Astrocyte (in vitro differentiated cells and primary cell): ENCODE data around the gene PNPLA7.

Experiments used
- EZH2 ChIP-seq: IDR thresholded peaks from 2 replicates; pipeline ENCODE4 v1.6.1; 2012; ENCODE audit warnings: mild to moderate bottlenecking, low read length, inconsistent platforms; ENCODE audit not compliant: insufficient read depth
- TF ChIP-seq, protein P1 (sequence below): IDR thresholded peaks from 2 replicates; pipeline ENCODE4 v1.5.1; 2011; ENCODE audit warnings: low read depth, mild to moderate bottlenecking, inconsistent platforms, low read length, moderate library complexity; ENCODE audit not compliant: insufficient read depth

DNA sequence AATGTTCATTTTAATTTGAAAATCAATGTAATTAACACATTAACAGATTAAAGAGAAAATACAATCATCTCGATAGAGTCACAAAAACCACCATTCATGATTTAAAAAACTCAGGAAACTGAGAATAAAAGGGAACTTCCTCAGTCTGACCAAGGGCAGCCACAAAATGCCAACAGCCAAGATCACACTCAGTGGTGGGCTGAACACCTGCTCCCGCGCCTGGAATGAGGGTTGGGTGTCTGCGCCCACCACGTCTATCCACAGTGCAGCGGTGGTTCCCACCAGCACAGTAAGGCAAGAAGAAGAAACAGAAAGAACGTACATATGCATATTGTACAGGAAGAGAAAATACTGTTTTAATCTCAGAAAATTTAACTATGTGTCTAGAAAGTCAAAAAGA, 79.4 kb downstream of the PNPLA7 start:
- TF ChIP-seq, protein P1, sequence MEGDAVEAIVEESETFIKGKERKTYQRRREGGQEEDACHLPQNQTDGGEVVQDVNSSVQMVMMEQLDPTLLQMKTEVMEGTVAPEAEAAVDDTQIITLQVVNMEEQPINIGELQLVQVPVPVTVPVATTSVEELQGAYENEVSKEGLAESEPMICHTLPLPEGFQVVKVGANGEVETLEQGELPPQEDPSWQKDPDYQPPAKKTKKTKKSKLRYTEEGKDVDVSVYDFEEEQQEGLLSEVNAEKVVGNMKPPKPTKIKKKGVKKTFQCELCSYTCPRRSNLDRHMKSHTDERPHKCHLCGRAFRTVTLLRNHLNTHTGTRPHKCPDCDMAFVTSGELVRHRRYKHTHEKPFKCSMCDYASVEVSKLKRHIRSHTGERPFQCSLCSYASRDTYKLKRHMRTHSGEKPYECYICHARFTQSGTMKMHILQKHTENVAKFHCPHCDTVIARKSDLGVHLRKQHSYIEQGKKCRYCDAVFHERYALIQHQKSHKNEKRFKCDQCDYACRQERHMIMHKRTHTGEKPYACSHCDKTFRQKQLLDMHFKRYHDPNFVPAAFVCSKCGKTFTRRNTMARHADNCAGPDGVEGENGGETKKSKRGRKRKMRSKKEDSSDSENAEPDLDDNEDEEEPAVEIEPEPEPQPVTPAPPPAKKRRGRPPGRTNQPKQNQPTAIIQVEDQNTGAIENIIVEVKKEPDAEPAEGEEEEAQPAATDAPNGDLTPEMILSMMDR = no peak
- TF ChIP-seq EZH2 = no peak
